Osteoblast (primary cell): ENCODE data around the gene CPNE4. TPM values are rescaled to one million over a fixed set of nuclear protein-coding genes. Genes with fewer than 3 reads are reported as not detected.

ENCODE experiments used
- DNase-seq: peaks from one replicate; pipeline ENCODE4 v3.0.0; 2011; ENCODE audit warnings: low spot score, mixed read lengths; ENCODE audit not compliant: insufficient read length; ENCODE audit errors: missing footprints
- H2AFZ ChIP-seq: 2 replicates; pipeline ENCODE4 v1.6.0; 2011; ENCODE audit warnings: mild to moderate bottlenecking, low read length
- H3K27ac ChIP-seq: 2 replicates; pipeline ENCODE4 v1.5.1; 2011; ENCODE audit warnings: mild to moderate bottlenecking, low read depth, low read length, moderate library complexity
- H3K27me3 ChIP-seq: 2 replicates; pipeline ENCODE4 v1.6.0; 2012; ENCODE audit warnings: mild to moderate bottlenecking, control low read depth, inconsistent platforms, low read length, moderate library complexity; ENCODE audit not compliant: insufficient read depth
- H3K36me3 ChIP-seq: 2 replicates; pipeline ENCODE4 v1.5.1; 2011; ENCODE audit warnings: mild to moderate bottlenecking, low read length, control low read depth, moderate library complexity; ENCODE audit not compliant: insufficient read depth
- H3K4me1 ChIP-seq: 2 replicates; pipeline ENCODE4 v1.5.1; 2011; ENCODE audit warnings: mild to moderate bottlenecking, low read length, control low read depth, moderate library complexity; ENCODE audit not compliant: insufficient read depth
- H3K4me2 ChIP-seq: 2 replicates; pipeline ENCODE4 v1.6.0; 2011; ENCODE audit warnings: mild to moderate bottlenecking, low read length; ENCODE audit not compliant: insufficient read depth
- H3K4me3 ChIP-seq: fragments of 200-600 bp; sonication (generic); 3 replicates; pipeline ENCODE4 v1.5.1; 2012; ENCODE audit warnings: mild to moderate bottlenecking, low read length, inconsistent platforms; ENCODE audit not compliant: insufficient read depth
- H3K79me2 ChIP-seq: 2 replicates; pipeline ENCODE4 v1.6.0; 2012; ENCODE audit warnings: mild to moderate bottlenecking, low read length, control low read depth, inconsistent platforms; ENCODE audit not compliant: insufficient read depth
- H3K9me3 ChIP-seq: 2 replicates; pipeline ENCODE4 v1.5.1; 2011; ENCODE audit warnings: low read depth, low read length, control low read depth
- H4K20me1 ChIP-seq: 2 replicates; pipeline ENCODE4 v1.6.0; 2012; ENCODE audit warnings: mild to moderate bottlenecking, low read length, control low read depth; ENCODE audit not compliant: insufficient read depth
- CTCF ChIP-seq: IDR thresholded peaks from 2 replicates; pipeline ENCODE4 v1.5.1; 2011; ENCODE audit warnings: mild to moderate bottlenecking, low read depth, low read length, moderate library complexity; ENCODE audit errors: extremely low read depth
- total RNA-seq: library from RNA; depleted of rRNA; stranded (reverse); fragments of >200 nt; gene quantifications from 2 replicates; pipeline ENCODE4 v1.2.3, GENCODE V29; 2012

The CPNE4 gene
- total RNA-seq, 1 donor, result not detected

GRCh38 chr3:131738095-131738494, 296.7 kb downstream of the CPNE4 start:
- no peaks in the 10 kb centered on the region for H3K36me3 ChIP-seq
- no peak overlapping the region for H3K4me3 ChIP-seq
- no peak overlapping the region for H3K27ac ChIP-seq
- H2AFZ ChIP-seq, result no peak overlapping the region
- no peaks in the 10 kb centered on the region for H3K4me1 ChIP-seq
- H3K79me2 ChIP-seq, result no peaks in the 10 kb centered on the region
- H4K20me1 ChIP-seq, result no peaks in the 10 kb centered on the region
- H3K27me3 ChIP-seq, result no peaks in the 10 kb centered on the region
- no peak for TF ChIP-seq CTCF
- DNase-seq, result no peak
- H3K4me2 ChIP-seq, result no peak overlapping the region
- H3K9me3 ChIP-seq, result no peaks in the 10 kb centered on the region

GRCh38 chr3:131735544-131735943, 299.3 kb downstream of the CPNE4 start:
- no peak for DNase-seq
- Histone ChIP-seq H3K27ac (no peak overlapping the region), H3K27me3 (no peaks in the 10 kb centered on the region), H3K9me3 (no peaks in the 10 kb centered on the region), H3K4me1 (no peaks in the 10 kb centered on the region), H3K79me2 (no peaks in the 10 kb centered on the region), H4K20me1 (no peaks in the 10 kb centered on the region), H2AFZ (no peak overlapping the region), H3K36me3 (no peaks in the 10 kb centered on the region), H3K4me3 (no peak overlapping the region), H3K4me2 (no peak overlapping the region)
- TF ChIP-seq CTCF, result no peak

GRCh38 chr3:131735116-131735515, 299.7 kb downstream of the CPNE4 start:
- no peak for TF ChIP-seq CTCF
- Histone ChIP-seq H3K9me3 (no peaks in the 10 kb centered on the region), H3K4me2 (no peak overlapping the region), H3K4me3 (no peak overlapping the region), H3K4me1 (no peaks in the 10 kb centered on the region), H2AFZ (no peak overlapping the region), H4K20me1 (no peaks in the 10 kb centered on the region), H3K79me2 (no peaks in the 10 kb centered on the region), H3K27me3 (no peaks in the 10 kb centered on the region), H3K36me3 (no peaks in the 10 kb centered on the region), H3K27ac (no peak overlapping the region)
- peak; percentile 36 for DNase-seq

GRCh38 chr3:131733086-131733841, 301.6 kb downstream of the CPNE4 start:
- Histone ChIP-seq H3K9me3 (no peaks in the 10 kb centered on the region), H2AFZ (no peak overlapping the region), H4K20me1 (no peaks in the 10 kb centered on the region), H3K27me3 (no peaks in the 10 kb centered on the region), H3K4me1 (no peaks in the 10 kb centered on the region), H3K4me2 (no peak overlapping the region), H3K4me3 (no peak overlapping the region), H3K79me2 (no peaks in the 10 kb centered on the region), H3K27ac (no peak overlapping the region), H3K36me3 (no peaks in the 10 kb centered on the region)
- no peak for DNase-seq
- TF ChIP-seq CTCF, result no peak
